Colonic mucosa (tissue), 4 donors: ENCODE measurements around the gene ZNF576. TPM values are rescaled to one million over a fixed set of nuclear protein-coding genes. Genes with fewer than 3 reads are reported as not detected.
A peak's percentile ranks its signal among the peaks of the same experiment; 100 is the strongest.
"Not testable (repeated sequence)": the region's sequence is repeated elsewhere in the genome, so short reads cannot be mapped to it uniquely, and the experiment has no call there.

Experiments
- DNase-seq: peaks from one replicate; pipeline ENCODE4 v3.0.0-alpha.2; 2020
- H3K27ac ChIP-seq: fragments of 200-600 bp; one replicate; pipeline ENCODE4 v1.8.0; 2021
- H3K27me3 ChIP-seq: fragments of 200-600 bp; one replicate; pipeline ENCODE4 v1.8.0; 2021
- H3K36me3 ChIP-seq: fragments of 200-600 bp; one replicate; pipeline ENCODE4 v1.8.0; 2021
- H3K4me1 ChIP-seq: fragments of 200-600 bp; one replicate; pipeline ENCODE4 v1.8.0; 2021; ENCODE audit warnings: mild to moderate bottlenecking
- H3K4me3 ChIP-seq: fragments of 200-600 bp; one replicate; pipeline ENCODE4 v1.8.0; 2021
- H3K9ac ChIP-seq, 2 donors: one replicate each; pipeline ENCODE4 v1.7.0; 2013; ENCODE audit warnings: control low read depth in 2 of 2, low read depth in 2 of 2, low read length in 2 of 2
- H3K9me3 ChIP-seq: fragments of 200-600 bp; one replicate; pipeline ENCODE4 v1.8.0; 2021
- intact Hi-C: fragments of 100-400 bp; cut with DNase I; formaldehyde crosslinking; loops from one replicate; pipeline ENCODE4 v1.14.1; 2022
- total RNA-seq, 2 donors: library from RNA; stranded (reverse); fragmentation: NEBNext Ultra II Directional in 1 of 2; extraction: Animal tissue kit (Norgen Biotek cat#: 25700) in 1 of 2; gene quantifications; one replicate each; pipeline ENCODE4 v1.2.1, GENCODE V29; 2021
- TF ChIP-seq, protein P1 (sequence below): fragments of 200-600 bp; IDR thresholded peaks from one replicate; pipeline ENCODE4 v1.8.0; 2022; ENCODE audit warnings: antibody characterized with exemption, mild to moderate bottlenecking
- donor health status: healthy.
- donor health status: DM: no; HTN: no; CAD: no.
- donor health status: DM: no; HTN: no; CAD: no.

The ZNF576 gene
- total RNA-seq, 2 donors from 2014 or later, result 15.4 to 27.1 TPM

DNA sequence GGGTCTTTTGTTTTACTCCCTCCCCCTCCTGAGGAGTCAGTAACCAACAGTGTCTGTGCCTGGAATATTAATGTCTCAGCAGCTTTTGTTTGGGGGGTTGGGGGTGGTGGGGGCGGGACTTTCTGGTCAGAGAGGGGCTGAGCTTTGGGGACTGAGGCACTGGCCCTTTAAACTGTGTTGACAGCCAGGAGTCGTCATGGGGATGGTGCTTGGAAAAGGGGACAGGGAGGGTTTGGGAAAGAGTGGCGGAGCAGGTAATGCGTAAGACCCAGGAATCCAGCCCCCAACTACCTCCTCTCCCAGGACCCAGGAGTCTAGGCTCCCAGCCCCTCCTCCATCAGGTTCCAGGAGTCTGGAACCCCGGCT is 38.1 kb downstream of the ZNF576 start:
- intact Hi-C loops, result no loop called here
- no peaks in the 10 kb centered on the region for H3K27me3 ChIP-seq
- H3K27ac ChIP-seq, result no peak overlapping the region
- H3K9ac ChIP-seq, result no peak overlapping the region
- H3K4me3 ChIP-seq, result no peak overlapping the region
- no peaks in the 10 kb centered on the region for H3K9me3 ChIP-seq
- TF ChIP-seq, protein P1, sequence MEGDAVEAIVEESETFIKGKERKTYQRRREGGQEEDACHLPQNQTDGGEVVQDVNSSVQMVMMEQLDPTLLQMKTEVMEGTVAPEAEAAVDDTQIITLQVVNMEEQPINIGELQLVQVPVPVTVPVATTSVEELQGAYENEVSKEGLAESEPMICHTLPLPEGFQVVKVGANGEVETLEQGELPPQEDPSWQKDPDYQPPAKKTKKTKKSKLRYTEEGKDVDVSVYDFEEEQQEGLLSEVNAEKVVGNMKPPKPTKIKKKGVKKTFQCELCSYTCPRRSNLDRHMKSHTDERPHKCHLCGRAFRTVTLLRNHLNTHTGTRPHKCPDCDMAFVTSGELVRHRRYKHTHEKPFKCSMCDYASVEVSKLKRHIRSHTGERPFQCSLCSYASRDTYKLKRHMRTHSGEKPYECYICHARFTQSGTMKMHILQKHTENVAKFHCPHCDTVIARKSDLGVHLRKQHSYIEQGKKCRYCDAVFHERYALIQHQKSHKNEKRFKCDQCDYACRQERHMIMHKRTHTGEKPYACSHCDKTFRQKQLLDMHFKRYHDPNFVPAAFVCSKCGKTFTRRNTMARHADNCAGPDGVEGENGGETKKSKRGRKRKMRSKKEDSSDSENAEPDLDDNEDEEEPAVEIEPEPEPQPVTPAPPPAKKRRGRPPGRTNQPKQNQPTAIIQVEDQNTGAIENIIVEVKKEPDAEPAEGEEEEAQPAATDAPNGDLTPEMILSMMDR, result no peak
- H3K36me3 ChIP-seq, result no peaks in the 10 kb centered on the region
- no peak for DNase-seq
- no peaks in the 10 kb centered on the region for H3K4me1 ChIP-seq

DNA sequence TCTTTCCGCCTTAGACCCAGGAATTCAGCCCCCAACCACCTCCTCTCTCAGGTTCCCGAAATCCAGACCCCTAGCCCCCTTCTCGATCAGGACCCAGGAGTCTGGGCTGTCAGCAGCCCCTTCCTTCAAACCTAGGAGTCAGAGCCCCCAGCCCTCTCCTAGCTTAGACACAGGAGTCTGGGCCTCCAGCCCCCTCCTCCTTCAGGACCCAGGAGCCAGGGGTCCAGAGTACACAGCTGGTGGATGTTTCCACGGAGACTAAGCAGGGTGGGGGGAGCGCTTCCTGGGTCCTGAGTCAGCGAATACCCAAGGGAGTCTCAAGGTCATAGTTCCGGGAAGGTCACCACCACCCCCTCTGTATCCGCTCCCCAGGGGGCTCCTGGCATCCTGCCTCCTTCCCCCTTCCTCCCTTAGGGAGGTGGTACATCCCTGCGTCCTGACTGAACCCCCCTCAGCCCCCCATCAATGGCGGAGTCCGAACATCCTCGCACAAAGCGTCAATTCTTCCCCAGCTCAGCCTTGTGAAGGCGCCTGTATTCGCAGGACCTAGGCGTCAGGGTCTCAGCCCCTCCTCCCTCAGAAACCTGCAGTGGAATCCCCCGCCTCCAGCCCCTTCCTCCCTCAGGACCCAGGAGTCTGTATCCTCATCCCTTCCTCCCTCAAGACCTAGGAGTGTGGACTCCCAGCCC is 38.6 kb downstream of the ZNF576 start:
- Histone ChIP-seq H3K27ac (no peak overlapping the region), H3K9ac (no peak overlapping the region), H3K4me1 (no peaks in the 10 kb centered on the region), H3K9me3 (no peaks in the 10 kb centered on the region), H3K36me3 (no peaks in the 10 kb centered on the region), H3K4me3 (no peak overlapping the region), H3K27me3 (no peaks in the 10 kb centered on the region)
- intact Hi-C loops, result no loop called here
- TF ChIP-seq, protein P1, result no peak
- DNase-seq, result no peak

DNA sequence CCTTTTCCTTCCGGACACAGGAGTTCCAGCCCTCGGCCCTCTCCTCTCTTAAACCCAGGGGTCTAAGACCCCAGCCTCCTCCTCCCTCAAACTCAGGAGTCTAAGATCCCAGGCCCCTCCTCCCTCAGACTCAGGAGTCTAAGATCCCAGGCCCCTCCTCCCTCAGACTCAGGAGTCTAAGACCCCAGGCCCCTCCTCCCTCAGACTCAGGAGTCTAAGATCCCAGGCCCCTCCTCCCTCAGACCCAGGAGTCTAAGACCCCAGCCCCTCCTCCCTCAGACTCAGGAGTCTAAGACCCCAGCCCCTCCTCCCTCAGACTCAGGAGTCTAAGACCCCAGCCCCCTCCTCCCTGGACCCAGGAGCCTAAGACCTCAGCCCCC is 39.2 kb downstream of the ZNF576 start:
- H3K27me3 ChIP-seq, H3K9ac ChIP-seq, H3K4me3 ChIP-seq, H3K36me3 ChIP-seq, H3K27ac ChIP-seq, DNase-seq, intact Hi-C loops, H3K4me1 ChIP-seq, H3K9me3 ChIP-seq: not testable (repeated sequence)

DNA sequence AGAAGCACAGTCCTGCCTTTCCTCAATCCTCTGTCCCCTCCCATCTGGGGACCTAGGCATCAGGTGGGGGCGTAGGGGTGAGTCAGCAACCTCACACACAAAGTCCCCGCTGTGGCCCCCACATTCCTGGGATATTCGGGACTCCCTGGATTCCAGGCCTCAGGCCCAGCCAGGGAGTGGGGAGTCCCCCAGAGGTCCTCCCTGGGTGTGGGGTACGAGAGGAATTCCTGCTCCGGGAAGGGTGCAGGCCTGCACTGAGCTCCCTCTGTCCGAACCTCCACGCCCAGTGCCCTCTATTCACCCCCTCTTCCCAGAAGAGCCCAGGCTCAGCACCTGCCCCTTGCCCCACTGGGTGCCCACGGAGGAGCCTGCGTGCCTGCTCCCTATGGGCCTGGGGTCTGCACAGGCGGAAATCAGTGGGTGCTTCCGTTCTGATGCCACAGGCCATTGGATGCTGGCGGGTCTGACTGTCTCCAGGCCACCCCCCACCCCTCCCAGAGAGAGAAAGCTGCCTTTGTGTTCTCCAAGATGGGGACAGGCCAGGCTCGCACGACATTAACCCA is 39.8 kb downstream of the ZNF576 start:
- Histone ChIP-seq H3K9me3 (no peaks in the 10 kb centered on the region), H3K36me3 (no peaks in the 10 kb centered on the region), H3K4me3 (no peak overlapping the region), H3K27me3 (no peaks in the 10 kb centered on the region), H3K27ac (no peak overlapping the region), H3K9ac (peak overlapping the region in 1 of 2 donors; percentile 2), H3K4me1 (no peaks in the 10 kb centered on the region)
- intact Hi-C loops, result no loop called here
- DNase-seq, result no peak
- TF ChIP-seq, protein P1, result no peak

DNA sequence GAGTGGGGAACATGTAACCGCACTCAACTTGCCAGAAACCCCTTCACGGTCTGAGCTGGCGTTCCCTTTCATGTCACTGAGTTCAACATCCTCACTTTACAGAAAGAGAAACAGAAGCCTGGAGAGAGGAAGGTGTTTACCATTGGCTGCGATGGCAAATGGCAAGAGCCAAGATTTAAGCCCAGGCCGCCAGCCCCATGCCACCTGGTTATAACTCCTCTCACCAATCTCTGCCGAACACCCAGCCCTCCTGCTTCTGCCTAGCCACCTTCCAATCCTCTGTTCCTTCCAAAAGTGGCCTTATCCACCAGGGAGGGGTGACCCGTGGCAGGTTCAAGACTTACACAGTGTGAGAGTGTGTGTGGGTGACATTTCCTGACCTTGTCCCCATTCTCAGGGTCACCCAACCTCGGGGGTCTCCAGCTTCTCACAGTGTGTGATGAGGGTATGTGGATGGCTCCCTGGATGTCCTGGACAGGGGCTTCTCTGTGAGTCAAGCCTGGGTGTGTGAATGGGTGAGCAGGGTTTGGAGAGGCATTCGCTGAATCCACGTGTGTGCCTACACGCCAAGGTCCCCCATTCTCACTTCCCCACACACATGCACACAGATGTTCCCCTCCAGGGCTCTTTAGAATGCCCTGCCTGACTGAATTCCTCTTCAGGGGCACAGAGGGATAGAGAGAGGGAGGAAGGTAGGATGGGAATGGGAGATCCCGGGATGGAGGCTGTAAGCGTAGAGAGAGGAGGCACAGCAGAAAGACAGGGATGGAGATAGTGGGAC is 42.0 kb downstream of the ZNF576 start:
- Histone ChIP-seq H3K36me3 (no peaks in the 10 kb centered on the region), H3K27me3 (no peaks in the 10 kb centered on the region), H3K27ac (no peak overlapping the region), H3K9ac (peak overlapping the region in 1 of 2 donors; percentile 12), H3K4me1 (no peaks in the 10 kb centered on the region), H3K9me3 (no peaks in the 10 kb centered on the region), H3K4me3 (no peak overlapping the region)
- TF ChIP-seq, protein P1, result no peak
- DNase-seq, result no peak
- intact Hi-C loops, result no loop called here
